ENCODE results near the gene PLEKHM3.

Gene PLEKHM3

GRCh38 chr2:208057108-208057507, 31.8 kb upstream of the PLEKHM3 start:
- no peaks in the 10 kb centered on the region for H3K9me3 ChIP-seq (ENCODE audit: control insufficient read depth in 2 of 2, low read length in 2 of 2)
- no peak overlapping the region for H3K4me3 ChIP-seq (ENCODE audit: low read length in 2 of 2)
- no peak overlapping the region for H3K9ac ChIP-seq (ENCODE audit: low read length in 2 of 2)
- H3K36me3 ChIP-seq (ENCODE audit: control insufficient read depth in 2 of 2, insufficient read depth in 2 of 2, low read length in 2 of 2), result no peaks in the 10 kb centered on the region
- no peak overlapping the region for H3K27ac ChIP-seq (ENCODE audit: low read length)
- no peaks in the 10 kb centered on the region for H3K27me3 ChIP-seq (ENCODE audit: control insufficient read depth in 1 of 2, insufficient read depth in 2 of 2, low read length in 2 of 2)
- no peaks in the 10 kb centered on the region for H3K4me1 ChIP-seq (ENCODE audit: control insufficient read depth, insufficient read depth, low read length)

- Histone ChIP-seq H3K27ac (ENCODE audit: low read length) (no peak overlapping the region), H3K9ac (ENCODE audit: low read length in 2 of 2) (no peak overlapping the region), H3K4me1 (ENCODE audit: control insufficient read depth, insufficient read depth, low read length) (no peaks in the 10 kb centered on the region), H3K9me3 (ENCODE audit: control insufficient read depth in 2 of 2, low read length in 2 of 2) (no peaks in the 10 kb centered on the region), H3K27me3 (ENCODE audit: control insufficient read depth in 1 of 2, insufficient read depth in 2 of 2, low read length in 2 of 2) (no peaks in the 10 kb centered on the region), H3K4me3 (ENCODE audit: low read length in 2 of 2) (no peak overlapping the region), H3K36me3 (ENCODE audit: control insufficient read depth in 2 of 2, insufficient read depth in 2 of 2, low read length in 2 of 2) (no peaks in the 10 kb centered on the region)
Observed at GRCh38 chr2:208049441-208049840, 24.1 kb upstream of the PLEKHM3 start.

GRCh38 chr2:208049006-208049405, 23.7 kb upstream of the PLEKHM3 start:
- Histone ChIP-seq H3K9ac (ENCODE audit: low read length in 2 of 2) (no peak overlapping the region), H3K36me3 (ENCODE audit: control insufficient read depth in 2 of 2, insufficient read depth in 2 of 2, low read length in 2 of 2) (no peaks in the 10 kb centered on the region), H3K9me3 (ENCODE audit: control insufficient read depth in 2 of 2, low read length in 2 of 2) (no peaks in the 10 kb centered on the region), H3K27ac (ENCODE audit: low read length) (no peak overlapping the region), H3K27me3 (ENCODE audit: control insufficient read depth in 1 of 2, insufficient read depth in 2 of 2, low read length in 2 of 2) (no peaks in the 10 kb centered on the region), H3K4me3 (ENCODE audit: low read length in 2 of 2) (no peak overlapping the region), H3K4me1 (ENCODE audit: control insufficient read depth, insufficient read depth, low read length) (no peaks in the 10 kb centered on the region)

GRCh38 chr2:208047840-208048239, 22.5 kb upstream of the PLEKHM3 start:
- H3K27ac ChIP-seq (ENCODE audit: low read length), result no peak overlapping the region
- no peak overlapping the region for H3K4me3 ChIP-seq (ENCODE audit: low read length in 2 of 2)
- H3K27me3 ChIP-seq (ENCODE audit: control insufficient read depth in 1 of 2, insufficient read depth in 2 of 2, low read length in 2 of 2), result no peaks in the 10 kb centered on the region

GRCh38 chr2:208046686-208047085, 21.4 kb upstream of the PLEKHM3 start:
- H3K27ac ChIP-seq (ENCODE audit: low read length), result no peak overlapping the region

More at GRCh38 chr2:208047840-208048239, 22.5 kb upstream of the PLEKHM3 start:
- no peaks in the 10 kb centered on the region for H3K4me1 ChIP-seq (ENCODE audit: control insufficient read depth, insufficient read depth, low read length)
- no peaks in the 10 kb centered on the region for H3K9me3 ChIP-seq (ENCODE audit: control insufficient read depth in 2 of 2, low read length in 2 of 2)
- H3K36me3 ChIP-seq (ENCODE audit: control insufficient read depth in 2 of 2, insufficient read depth in 2 of 2, low read length in 2 of 2), result no peaks in the 10 kb centered on the region
- no peak overlapping the region for H3K9ac ChIP-seq (ENCODE audit: low read length in 2 of 2)

GRCh38 chr2:208042450-208042849, 17.1 kb upstream of the PLEKHM3 start:
- H3K4me1 ChIP-seq (ENCODE audit: control insufficient read depth, insufficient read depth, low read length), result peaks cover 15% of the 10 kb centered on the region
- no peak overlapping the region for H3K27ac ChIP-seq (ENCODE audit: low read length)
- no peak overlapping the region for H3K4me3 ChIP-seq (ENCODE audit: low read length in 2 of 2)
- no peak overlapping the region for H3K9ac ChIP-seq (ENCODE audit: low read length in 2 of 2)
- H3K27me3 ChIP-seq (ENCODE audit: control insufficient read depth in 1 of 2, insufficient read depth in 2 of 2, low read length in 2 of 2), result no peaks in the 10 kb centered on the region
- no peaks in the 10 kb centered on the region for H3K9me3 ChIP-seq (ENCODE audit: control insufficient read depth in 2 of 2, low read length in 2 of 2)
- H3K36me3 ChIP-seq (ENCODE audit: control insufficient read depth in 2 of 2, insufficient read depth in 2 of 2, low read length in 2 of 2), result no peaks in the 10 kb centered on the region

More at GRCh38 chr2:208046686-208047085, 21.4 kb upstream of the PLEKHM3 start:
- Histone ChIP-seq H3K4me3 (ENCODE audit: low read length in 2 of 2) (no peak overlapping the region), H3K27me3 (ENCODE audit: control insufficient read depth in 1 of 2, insufficient read depth in 2 of 2, low read length in 2 of 2) (no peaks in the 10 kb centered on the region), H3K9ac (ENCODE audit: low read length in 2 of 2) (no peak overlapping the region), H3K4me1 (ENCODE audit: control insufficient read depth, insufficient read depth, low read length) (peaks cover 5% of the 10 kb centered on the region), H3K9me3 (ENCODE audit: control insufficient read depth in 2 of 2, low read length in 2 of 2) (no peaks in the 10 kb centered on the region), H3K36me3 (ENCODE audit: control insufficient read depth in 2 of 2, insufficient read depth in 2 of 2, low read length in 2 of 2) (no peaks in the 10 kb centered on the region)

GRCh38 chr2:208042041-208042440, 16.7 kb upstream of the PLEKHM3 start:
- Histone ChIP-seq H3K9me3 (ENCODE audit: control insufficient read depth in 2 of 2, low read length in 2 of 2) (no peaks in the 10 kb centered on the region), H3K27me3 (ENCODE audit: control insufficient read depth in 1 of 2, insufficient read depth in 2 of 2, low read length in 2 of 2) (no peaks in the 10 kb centered on the region), H3K4me3 (ENCODE audit: low read length in 2 of 2) (no peak overlapping the region), H3K27ac (ENCODE audit: low read length) (no peak overlapping the region), H3K4me1 (ENCODE audit: control insufficient read depth, insufficient read depth, low read length) (peaks cover 15% of the 10 kb centered on the region), H3K36me3 (ENCODE audit: control insufficient read depth in 2 of 2, insufficient read depth in 2 of 2, low read length in 2 of 2) (no peaks in the 10 kb centered on the region), H3K9ac (ENCODE audit: low read length in 2 of 2) (no peak overlapping the region)

GRCh38 chr2:208040199-208041171, 15.2 kb upstream of the PLEKHM3 start:
- Histone ChIP-seq H3K4me3 (ENCODE audit: low read length in 2 of 2) (peak overlapping the region; percentile 55 to 68), H3K27me3 (ENCODE audit: control insufficient read depth in 1 of 2, insufficient read depth in 2 of 2, low read length in 2 of 2) (no peaks in the 10 kb centered on the region), H3K27ac (ENCODE audit: low read length) (peak overlapping the region; percentile 84), H3K4me1 (ENCODE audit: control insufficient read depth, insufficient read depth, low read length) (peaks cover 15% of the 10 kb centered on the region), H3K36me3 (ENCODE audit: control insufficient read depth in 2 of 2, insufficient read depth in 2 of 2, low read length in 2 of 2) (no peaks in the 10 kb centered on the region), H3K9me3 (ENCODE audit: control insufficient read depth in 2 of 2, low read length in 2 of 2) (no peaks in the 10 kb centered on the region), H3K9ac (ENCODE audit: low read length in 2 of 2) (peak overlapping the region in 1 of 2 donors; percentile 76)

- Histone ChIP-seq H3K4me1 (ENCODE audit: control insufficient read depth, insufficient read depth, low read length) (peaks cover 15% of the 10 kb centered on the region), H3K9me3 (ENCODE audit: control insufficient read depth in 2 of 2, low read length in 2 of 2) (no peaks in the 10 kb centered on the region), H3K27me3 (ENCODE audit: control insufficient read depth in 1 of 2, insufficient read depth in 2 of 2, low read length in 2 of 2) (no peaks in the 10 kb centered on the region), H3K4me3 (ENCODE audit: low read length in 2 of 2) (peak overlapping the region; percentile 55 to 68), H3K27ac (ENCODE audit: low read length) (peak overlapping the region; percentile 84), H3K9ac (ENCODE audit: low read length in 2 of 2) (peak overlapping the region; percentile 68 to 76), H3K36me3 (ENCODE audit: control insufficient read depth in 2 of 2, insufficient read depth in 2 of 2, low read length in 2 of 2) (no peaks in the 10 kb centered on the region)
Observed at GRCh38 chr2:208039376-208040110, 14.2 kb upstream of the PLEKHM3 start.

GRCh38 chr2:208037564-208038487, 12.5 kb upstream of the PLEKHM3 start:
- Histone ChIP-seq H3K27ac (ENCODE audit: low read length) (no peak overlapping the region), H3K9me3 (ENCODE audit: control insufficient read depth in 2 of 2, low read length in 2 of 2) (no peaks in the 10 kb centered on the region), H3K36me3 (ENCODE audit: control insufficient read depth in 2 of 2, insufficient read depth in 2 of 2, low read length in 2 of 2) (no peaks in the 10 kb centered on the region), H3K4me1 (ENCODE audit: control insufficient read depth, insufficient read depth, low read length) (peaks cover 15% of the 10 kb centered on the region), H3K9ac (ENCODE audit: low read length in 2 of 2) (no peak overlapping the region), H3K27me3 (ENCODE audit: control insufficient read depth in 1 of 2, insufficient read depth in 2 of 2, low read length in 2 of 2) (no peaks in the 10 kb centered on the region), H3K4me3 (ENCODE audit: low read length in 2 of 2) (no peak overlapping the region)
